ENCODE results near the gene XG.
"Not testable (repeated sequence)": the region's sequence is repeated elsewhere in the genome, so short reads cannot be mapped to it uniquely, and the experiment has no call there.

Gene XG

DNA sequence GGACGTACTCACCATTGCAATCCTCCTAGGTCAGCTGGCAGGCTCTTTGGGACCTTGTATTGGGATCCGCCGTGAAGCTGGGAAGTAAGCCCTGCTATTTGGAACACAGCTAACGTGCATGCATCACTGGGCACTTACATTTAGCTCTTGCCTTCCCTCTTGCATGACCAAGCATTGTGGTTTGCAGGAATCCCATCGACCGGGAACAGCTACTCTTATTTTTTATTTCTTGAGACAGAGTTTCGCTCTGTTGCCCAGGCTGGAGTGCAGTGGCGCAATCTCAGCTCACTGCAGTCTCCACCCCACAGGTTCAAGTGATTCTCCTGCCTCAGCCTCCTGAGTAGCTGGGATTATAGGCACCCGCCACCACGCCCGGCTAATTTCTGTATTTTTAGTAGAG, 24.6 kb upstream of the XG start:
- intact Hi-C loops (cut with DNase I); DNase-seq: not testable (repeated sequence)

DNA sequence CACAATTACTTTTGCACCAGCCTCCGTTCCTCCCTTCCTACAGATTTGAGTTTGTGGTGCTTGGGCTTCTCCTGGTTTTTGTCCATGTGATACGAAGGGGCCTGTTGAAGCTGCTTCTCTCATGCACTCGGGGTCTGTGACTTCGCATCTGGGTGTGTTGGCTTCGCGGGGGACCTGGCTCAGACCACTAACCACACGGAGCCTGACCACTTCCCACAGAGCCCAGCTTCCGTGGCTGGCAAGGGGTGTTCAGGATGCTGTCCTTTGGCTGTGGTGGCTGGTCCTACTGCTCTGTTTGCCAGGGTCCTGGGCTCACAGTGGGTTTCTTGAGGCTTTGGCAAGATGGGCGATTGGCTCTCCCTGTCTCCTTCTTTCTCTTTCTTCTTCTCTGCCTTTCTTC, 19.8 kb upstream of the XG start:
- no peak for DNase-seq
- intact Hi-C loops (cut with DNase I), result no loop called here

DNA sequence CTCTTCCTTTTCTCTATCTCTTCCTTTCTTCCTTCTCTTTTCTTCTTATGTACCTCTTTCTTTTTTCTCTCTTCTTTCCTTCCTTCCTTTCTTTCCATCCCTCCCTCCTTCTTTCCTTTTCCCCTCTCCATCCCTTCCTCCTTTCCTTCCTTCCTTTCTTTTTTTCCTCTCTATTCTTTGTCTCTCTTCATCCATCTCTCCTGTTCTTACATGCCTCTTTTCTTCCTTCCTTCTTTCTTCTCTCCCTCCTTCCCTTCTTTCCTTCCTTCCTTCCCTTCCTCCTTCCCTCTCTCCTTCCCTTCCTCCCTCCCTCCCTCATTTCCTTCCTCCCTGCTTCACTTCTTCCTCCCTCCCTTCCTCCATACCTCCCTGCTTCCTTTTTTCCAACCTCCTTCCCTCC, 19.2 kb upstream of the XG start:
- intact Hi-C loops (cut with DNase I), result no loop called here

DNA sequence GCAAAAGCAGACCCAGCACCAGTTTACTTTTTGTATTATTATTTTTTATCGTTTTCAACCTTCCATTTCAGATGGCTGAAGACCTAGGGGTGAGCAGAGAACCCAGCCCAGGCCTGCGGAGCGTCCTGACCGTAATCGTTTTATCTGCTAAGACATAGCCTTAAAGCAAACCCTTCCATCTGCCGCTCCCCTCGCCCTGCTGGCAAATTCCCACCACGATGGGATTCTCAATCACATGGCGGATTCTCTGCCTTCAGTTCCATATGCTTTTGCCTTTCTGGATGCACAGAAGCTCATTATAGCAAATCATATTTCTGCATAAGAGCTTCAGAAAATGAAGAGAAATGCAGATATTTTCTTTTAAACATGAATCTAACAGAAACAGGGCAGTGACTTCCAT, 18.6 kb upstream of the XG start:
- DNase-seq, result no peak
- intact Hi-C loops (cut with DNase I), result no loop called here

More for the DNA sequence above, 19.2 kb upstream of the XG start:
- DNase-seq, result no peak

DNA sequence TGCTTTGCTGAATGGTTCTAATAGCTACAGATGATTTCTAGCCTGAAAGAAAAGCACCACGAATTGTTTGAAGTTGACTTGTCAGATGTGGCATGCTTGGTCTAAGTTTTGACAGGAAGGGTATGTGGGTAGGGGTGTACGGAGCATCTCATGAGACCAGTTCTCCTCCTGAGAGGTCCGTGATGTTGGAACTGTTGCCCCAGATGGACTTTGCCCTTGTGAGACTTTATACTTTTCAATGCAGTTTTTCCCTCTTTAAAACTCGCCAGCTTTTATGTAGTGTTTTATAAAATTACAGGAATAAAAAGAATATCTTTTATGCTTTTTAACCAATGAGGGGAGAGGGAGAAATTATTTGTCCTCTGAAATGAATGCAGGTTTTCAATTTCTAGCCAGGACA, 16.6 kb upstream of the XG start:
- intact Hi-C loops (cut with DNase I), result no loop called here
- no peak for DNase-seq

DNA sequence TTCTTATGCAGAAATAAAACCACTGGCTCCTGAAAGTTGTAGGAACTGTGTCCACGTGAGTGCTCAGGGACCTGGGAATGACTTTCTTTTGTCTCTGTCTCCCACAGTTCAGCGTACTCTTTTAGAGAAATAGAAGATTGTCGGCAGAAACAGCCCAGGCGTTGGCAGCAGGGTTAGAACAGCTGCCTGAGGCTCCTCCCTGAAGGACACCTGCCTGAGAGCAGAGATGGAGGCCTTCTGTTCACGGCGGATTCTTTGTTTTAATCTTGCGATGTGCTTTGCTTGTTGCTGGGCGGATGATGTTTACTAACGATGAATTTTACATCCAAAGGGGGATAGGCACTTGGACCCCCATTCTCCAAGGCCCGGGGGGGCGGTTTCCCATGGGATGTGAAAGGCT, 11.2 kb upstream of the XG start:
- intact Hi-C loops (cut with DNase I), result no loop called here
- DNase-seq, result no peak

DNA sequence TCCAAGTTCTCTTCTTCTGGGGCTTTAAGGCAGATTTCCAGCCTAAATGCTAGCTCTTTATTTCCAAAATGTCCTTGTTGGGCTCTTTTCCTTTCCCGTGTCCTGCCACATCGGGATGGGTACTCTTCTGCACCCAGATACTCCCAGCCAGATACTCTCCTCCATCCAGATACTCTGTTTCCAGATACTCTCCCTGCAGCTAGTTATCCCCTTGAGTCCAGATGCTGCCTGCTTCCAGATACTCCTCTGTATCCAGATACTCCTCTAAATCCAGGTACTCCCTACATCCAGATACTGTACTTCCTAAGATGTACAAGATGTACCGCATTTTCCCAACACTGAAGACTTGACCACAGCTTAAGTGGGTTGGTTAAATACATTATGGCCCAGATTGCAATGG, 10.5 kb upstream of the XG start:
- intact Hi-C loops (cut with DNase I), result no loop called here
- DNase-seq, result no peak

DNA sequence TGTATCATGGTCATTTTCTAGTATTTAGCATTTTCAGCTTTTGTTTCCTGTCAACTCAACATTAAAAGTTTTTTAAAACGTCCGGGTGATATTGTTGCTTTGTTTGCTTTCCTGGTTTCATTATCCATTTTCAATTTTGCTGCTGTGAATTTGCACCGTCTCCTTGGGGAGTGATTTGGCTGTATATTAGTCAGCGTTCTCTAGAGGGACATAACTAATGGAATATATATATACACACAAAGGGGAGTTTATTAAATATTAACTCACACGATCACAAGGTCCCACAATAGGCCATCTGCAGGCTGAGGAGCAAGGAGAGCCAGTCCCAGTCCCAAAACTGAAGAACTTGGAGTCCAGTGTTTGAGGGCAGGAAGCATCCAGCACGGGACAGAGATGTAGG, 5.6 kb upstream of the XG start:
- intact Hi-C loops (cut with DNase I); DNase-seq: not testable (repeated sequence)

DNA sequence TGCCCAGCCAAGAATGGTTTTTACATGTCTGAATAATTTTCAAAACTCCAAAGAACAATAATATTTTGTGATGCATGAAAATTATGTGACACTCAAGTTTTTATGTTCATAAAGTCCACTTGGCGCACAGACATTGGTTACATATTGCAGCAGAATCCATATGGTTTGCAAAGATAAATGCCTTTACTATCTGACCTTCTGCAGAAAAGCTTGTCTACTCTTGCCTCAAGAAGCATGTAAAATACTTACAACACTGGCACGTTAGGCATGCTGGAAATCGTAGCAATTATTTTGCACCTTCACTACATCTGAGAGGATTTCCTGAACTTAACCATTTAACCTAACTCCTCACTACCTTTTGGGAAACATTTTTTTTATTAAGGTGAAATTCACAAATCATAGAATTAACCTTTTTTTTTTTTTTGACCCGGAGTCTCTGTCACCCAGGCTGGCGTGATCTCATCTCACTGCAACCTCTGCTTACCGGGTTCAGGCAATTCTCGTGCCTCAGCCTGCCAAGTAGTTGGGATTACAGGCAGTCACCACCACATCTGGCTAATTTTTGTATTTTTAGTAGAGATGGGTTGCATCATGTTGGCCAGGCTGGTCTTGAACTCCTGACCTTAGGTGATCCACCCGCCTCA, 3.5 kb upstream of the XG start:
- intact Hi-C loops (cut with DNase I), result no loop called here
- DNase-seq, result no peak

DNA sequence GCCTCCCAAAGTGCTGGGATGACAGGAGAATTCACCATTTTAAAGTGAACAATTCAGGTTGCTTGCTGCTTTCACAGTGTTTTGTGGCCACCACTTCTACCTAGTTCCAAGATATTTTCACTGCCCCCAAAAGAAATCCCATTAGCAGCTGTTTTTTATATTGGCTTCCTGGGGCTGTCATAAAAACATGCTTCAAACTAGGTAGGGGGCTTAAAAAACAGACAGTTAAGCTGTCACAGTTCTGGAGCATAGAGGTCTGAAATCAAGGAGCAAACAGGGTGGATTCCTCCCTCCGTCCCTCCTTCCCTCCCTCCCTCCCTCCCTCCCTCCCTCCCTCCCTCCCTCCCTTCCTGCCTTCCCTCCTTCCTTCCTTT, 3.0 kb upstream of the XG start:
- intact Hi-C loops (cut with DNase I), result no loop called here
- DNase-seq, result no peak

DNA sequence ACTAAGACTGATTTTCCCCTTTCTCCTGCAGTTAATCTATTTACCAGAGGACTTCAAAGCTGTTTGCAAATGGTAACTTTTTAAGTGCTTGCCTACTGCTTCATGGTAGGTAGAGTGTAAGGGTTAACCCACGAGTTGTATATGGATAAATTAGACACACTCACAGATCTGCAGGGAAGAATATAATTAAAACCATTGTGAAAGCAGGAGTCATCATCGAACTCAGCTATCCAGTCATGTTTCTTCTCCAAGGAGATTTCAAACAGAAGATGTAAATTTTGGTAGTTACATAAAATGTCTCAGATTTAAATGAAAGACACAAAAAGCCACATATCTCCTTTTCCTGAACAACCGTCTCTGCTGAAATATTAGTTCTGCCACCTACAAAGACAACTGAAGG, 549 bp upstream of the XG start:
- intact Hi-C loops (cut with DNase I), result no loop called here

DNA sequence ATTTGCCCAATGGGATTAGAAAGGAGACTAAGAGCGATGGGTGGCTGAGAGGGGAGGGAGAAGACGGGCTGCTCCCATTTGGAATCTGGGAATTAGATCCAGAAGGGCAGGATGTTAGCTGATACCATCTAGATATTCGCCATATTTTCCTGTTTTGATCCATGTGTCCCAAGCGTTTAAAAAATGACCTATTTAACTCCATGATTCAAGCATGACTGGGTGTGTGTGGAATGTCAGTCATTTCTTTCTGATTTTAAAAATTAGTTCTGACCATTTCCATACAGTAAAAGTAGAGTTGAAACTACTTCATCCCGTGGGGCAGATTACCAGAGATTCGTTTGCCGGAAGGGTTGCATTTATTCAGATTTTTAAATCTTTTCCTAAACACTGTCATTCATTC, 601 bp downstream of the XG start:
- DNase-seq; intact Hi-C loops (cut with DNase I): not testable (repeated sequence)

More for the DNA sequence above, 549 bp upstream of the XG start:
- DNase-seq, result no peak

DNA sequence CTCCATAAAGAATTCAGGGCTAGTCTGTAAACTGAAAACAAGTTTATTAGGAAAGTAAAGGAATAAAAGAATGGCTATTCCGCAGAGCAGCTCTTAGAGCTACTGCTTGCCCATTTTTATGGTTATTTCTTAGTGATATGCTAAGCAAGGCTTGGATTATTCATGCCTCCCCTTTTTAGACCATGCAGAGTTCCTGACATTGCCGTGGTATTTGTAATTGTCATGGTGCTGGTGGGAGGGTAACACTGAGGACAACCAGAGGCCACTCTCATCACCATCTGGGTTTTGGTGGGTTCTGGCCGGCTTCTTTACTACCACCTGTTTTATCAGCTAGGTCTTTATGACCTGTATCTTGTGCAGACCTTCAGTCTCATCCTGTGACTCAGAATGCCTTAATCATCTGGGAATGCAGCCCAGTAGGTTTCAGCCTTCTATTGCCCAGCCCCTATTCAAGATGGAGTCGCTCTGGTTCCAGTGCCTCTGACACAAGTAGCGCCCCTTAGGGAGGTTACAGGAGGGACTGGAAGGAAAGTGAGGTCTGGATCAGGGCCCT, 3.4 kb downstream of the XG start:
- DNase-seq; intact Hi-C loops (cut with DNase I): not testable (repeated sequence)

DNA sequence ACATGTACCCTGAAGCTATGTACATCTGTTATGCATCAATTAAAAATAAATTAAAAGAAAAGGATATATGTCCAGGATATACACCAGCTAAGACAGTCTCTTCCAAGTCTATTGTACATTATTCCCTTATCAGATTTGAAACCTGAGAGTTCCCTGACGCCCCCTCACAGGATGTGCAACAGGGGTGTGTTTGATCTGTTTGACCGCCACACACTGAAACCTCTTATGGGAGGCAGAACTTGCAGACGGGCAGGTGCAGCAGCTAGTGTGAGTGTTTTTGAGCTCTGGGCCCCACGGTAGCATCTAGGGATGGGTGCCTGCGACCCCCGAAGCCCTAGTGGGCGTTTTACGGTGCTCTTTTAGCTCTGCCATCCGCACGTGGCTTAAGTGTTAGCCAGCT, 4.7 kb downstream of the XG start:
- DNase-seq, result no peak
- intact Hi-C loops (cut with DNase I), result no loop called here

DNA sequence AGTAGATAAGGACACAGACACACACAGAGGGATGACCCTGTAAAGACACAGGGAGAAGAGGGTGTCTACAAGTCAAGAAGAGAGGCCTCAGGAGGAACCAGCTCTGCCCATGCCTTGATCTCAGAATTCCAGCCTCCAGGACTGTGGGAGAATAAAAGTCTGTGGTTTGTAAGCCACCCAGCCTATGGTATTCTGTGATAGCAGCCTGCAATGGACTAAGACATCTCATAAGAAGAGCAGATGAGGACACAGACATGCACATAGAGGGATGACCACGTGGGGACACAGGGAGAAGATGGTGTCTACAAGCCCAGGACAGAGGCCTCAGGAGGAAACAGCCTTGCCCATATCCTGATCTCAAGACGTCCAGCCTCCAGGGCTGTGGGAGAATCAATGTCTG, 9.4 kb downstream of the XG start:
- no peak for DNase-seq
- intact Hi-C loops (cut with DNase I), result no loop called here

DNA sequence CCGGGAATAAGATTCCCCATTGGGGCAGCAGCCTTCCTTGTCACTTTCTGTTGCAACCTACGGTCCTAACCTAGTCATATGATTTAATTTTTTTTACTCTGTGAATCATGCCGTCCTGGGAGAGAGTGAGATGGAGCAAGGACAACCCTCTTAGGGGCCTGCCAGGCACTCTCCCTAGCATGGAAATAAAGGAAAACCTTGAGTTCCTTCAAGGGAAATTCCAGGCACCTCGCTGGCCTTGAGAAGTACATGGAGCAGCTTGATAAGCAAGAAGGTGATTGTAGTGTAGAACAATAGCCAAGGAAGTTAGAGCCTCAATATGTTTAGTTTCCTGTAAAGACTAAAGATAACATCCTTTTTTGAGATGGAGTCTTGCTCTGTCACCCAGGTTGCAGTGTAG, 10.8 kb downstream of the XG start:
- DNase-seq; intact Hi-C loops (cut with DNase I): not testable (repeated sequence)

DNA sequence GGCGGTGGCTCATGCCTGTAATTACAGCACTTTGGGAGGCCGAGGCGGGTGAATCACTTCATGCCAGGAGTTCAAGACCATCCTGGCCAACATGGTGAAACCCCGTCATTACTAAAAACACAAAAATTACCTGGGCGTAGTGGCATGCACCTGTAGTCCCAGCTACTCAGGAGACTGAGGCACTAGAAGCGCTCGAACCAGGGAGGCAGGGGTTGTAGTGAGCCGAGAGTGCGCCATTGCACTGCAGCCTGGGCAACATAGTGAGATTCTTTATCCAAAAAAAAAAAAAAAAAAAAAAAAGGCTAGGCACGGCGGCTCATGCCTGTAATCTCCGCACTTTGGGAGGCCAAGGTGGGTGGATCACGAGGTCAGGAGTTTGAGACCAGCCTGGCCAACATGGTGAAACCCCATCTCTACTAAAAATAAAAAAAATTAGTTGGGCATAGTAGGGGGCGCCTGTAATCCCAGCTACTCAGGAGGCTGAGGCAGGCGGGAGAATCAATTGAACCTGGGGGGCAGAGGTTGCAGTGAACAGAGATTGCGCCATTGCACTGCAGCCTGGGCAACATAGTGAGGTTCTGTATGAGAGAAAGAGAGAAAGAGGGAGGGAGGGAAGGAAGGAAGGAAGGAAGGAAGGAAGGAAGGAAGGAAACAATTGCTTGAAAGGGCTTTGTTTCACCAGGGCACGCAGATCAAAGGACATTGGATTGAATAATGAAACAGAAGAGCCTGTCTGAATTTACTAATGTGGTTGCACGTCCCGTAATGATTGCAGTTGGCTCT, 13.1 kb downstream of the XG start:
- intact Hi-C loops (cut with DNase I); DNase-seq: not testable (repeated sequence)

DNA sequence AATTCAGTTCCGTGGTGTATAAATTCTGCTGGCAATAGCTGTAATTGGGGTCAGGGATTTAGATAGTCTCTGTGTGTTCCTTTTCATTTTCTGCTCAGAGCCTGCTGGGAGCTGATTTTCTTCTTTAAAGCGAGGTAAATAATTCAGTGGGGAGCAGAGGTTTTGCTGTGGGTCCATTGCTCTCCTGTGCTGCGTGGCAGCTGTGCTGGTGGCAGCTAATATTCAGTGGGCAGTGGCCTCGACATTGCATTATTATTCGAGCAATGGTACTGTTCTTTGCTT, 13.7 kb downstream of the XG start:
- intact Hi-C loops (cut with DNase I), result no loop called here
- no peak for DNase-seq

DNA sequence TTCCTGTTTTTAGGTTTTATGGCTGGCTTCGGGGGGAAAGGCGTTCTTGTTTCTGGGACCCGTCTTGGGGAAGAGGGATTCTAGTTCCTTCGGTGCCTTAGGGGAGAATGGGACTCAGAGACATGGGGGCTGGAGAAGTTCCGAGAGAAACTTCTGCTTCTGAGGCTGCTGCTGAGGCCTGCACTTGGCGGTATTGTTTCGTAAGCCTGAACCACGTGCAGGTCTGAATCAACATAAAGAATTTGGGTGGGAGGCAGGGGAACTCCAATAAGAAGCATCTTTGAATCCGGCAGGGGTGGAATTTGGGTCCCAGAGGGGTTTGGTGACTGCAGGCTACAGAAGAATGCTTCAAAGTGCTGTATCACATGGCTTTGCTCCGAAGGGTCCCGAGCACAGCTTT, 15.1 kb downstream of the XG start:
- intact Hi-C loops (cut with DNase I), result no loop called here
- DNase-seq, result no peak

DNA sequence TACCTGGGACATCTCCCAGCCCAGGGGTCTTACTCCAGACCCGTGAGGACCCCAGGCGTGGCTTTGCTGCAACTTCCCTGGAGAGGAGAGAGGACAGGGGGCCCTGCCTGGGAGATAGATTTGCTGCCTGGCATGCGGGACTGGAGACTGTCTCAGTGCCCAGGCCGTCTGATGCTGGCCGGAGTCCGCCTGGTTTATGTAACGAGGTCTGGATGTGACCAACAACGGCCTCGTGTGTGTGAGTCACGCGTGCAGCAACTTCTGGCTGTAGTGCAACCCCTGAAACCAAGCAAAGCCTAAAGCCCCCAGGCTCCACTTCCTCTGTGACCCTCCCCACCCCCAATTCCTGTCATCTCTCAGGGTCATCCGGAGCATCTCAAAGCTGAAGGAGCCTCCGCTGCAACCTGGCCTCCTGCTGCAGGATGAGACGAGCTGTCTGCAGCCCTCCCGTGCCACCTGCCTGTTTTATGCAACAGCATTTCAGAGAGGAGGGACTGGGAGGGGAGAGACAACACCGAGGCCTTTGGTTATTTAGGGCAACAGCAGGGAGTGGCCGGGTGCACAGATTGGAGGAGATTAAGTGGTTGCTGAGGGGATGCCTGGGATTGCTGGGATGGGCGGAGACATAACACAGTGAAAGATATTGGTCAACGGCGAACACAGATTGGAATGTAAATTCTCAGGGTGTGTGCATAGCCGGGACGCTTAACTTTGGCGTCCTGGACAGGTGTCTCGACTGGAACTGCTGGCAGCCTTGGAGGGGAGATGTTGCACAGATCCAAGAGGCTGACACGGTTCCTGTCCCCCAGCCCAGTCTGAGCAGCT, 16.0 kb downstream of the XG start:
- intact Hi-C loops (cut with DNase I), result no loop called here
- no peak for DNase-seq
